Type B pancreatic cell (in vitro differentiated cells): ENCODE measurements around the gene DEPDC5. TPM values are rescaled to one million over a fixed set of nuclear protein-coding genes. Genes with fewer than 3 reads are reported as not detected.
"Not testable (repeated sequence)": the region's sequence is repeated elsewhere in the genome, so short reads cannot be mapped to it uniquely, and the experiment has no call there.

Experiments used
- DNase-seq: peaks from one replicate; pipeline ENCODE4 v3.0.0; 2021; ENCODE audit warnings: mixed read lengths; ENCODE audit not compliant: unreplicated experiment; ENCODE audit errors: extremely low spot score
- H3K27ac Mint-ChIP-seq: 2 replicates; pipeline ENCODE4 v1.8.0; 2021; ENCODE audit warnings: mild to moderate bottlenecking, mixed read lengths
- H3K27me3 Mint-ChIP-seq: 2 replicates; pipeline ENCODE4 v1.8.0; 2021; ENCODE audit warnings: mixed read lengths
- H3K36me3 Mint-ChIP-seq: 2 replicates; pipeline ENCODE4 v1.8.0; 2021; ENCODE audit warnings: mixed read lengths
- H3K4me1 Mint-ChIP-seq: one replicate; pipeline ENCODE4 v1.8.0; 2021; ENCODE audit warnings: mixed read lengths; ENCODE audit not compliant: unreplicated experiment
- H3K4me3 Mint-ChIP-seq: 2 replicates; pipeline ENCODE4 v1.8.0; 2021; ENCODE audit warnings: mild to moderate bottlenecking, mixed read lengths
- H3K9me3 Mint-ChIP-seq: 2 replicates; pipeline ENCODE4 v1.8.0; 2021; ENCODE audit warnings: mixed read lengths
- total RNA-seq: library from RNA; stranded (reverse); gene quantifications from 2 replicates; pipeline ENCODE4 v1.2.1, GENCODE V29; 2021; ENCODE audit warnings: low replicate concordance
- TF ChIP-seq, protein P1 (sequence below): fragments of 200-600 bp; sonication (generic); conservative IDR thresholded peaks from 2 replicates; pipeline ENCODE4 v1.5.0; 2021; ENCODE audit warnings: antibody characterized with exemption, mild to moderate bottlenecking

The DEPDC5 gene
- total RNA-seq, 1 donor from 2014 or later: 40.6 TPM

DNA sequence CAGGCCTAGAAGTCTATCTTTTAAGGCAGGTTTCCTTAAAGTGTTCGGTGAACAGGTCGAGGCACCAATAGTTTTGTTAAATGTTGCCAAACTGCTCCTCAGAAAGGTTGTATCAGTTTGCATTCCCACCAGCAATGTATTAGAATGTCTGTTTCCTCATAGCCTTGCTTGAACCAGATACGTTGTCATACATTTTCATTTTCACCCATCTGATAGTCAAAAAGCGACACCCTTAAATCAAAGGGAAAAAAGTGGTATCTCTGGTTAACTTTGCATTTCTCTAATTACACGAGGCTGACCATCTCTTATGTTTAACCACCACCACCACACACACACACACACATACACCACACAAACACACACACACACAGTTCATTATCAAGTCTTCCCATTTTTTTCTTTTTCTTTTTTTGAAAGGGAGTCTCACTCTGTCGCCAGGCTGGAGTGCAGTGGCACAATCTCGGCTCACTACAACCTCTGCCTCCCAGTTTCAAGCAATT is 20.2 kb upstream of the DEPDC5 start:
- DNase-seq: no peak
- TF ChIP-seq, protein P1, sequence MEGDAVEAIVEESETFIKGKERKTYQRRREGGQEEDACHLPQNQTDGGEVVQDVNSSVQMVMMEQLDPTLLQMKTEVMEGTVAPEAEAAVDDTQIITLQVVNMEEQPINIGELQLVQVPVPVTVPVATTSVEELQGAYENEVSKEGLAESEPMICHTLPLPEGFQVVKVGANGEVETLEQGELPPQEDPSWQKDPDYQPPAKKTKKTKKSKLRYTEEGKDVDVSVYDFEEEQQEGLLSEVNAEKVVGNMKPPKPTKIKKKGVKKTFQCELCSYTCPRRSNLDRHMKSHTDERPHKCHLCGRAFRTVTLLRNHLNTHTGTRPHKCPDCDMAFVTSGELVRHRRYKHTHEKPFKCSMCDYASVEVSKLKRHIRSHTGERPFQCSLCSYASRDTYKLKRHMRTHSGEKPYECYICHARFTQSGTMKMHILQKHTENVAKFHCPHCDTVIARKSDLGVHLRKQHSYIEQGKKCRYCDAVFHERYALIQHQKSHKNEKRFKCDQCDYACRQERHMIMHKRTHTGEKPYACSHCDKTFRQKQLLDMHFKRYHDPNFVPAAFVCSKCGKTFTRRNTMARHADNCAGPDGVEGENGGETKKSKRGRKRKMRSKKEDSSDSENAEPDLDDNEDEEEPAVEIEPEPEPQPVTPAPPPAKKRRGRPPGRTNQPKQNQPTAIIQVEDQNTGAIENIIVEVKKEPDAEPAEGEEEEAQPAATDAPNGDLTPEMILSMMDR: no peak
- peaks cover 34% of the 10 kb centered on the region for H3K36me3 Mint-ChIP-seq
- H3K4me3 Mint-ChIP-seq: no peak overlapping the region
- H3K4me1 Mint-ChIP-seq: no peaks in the 10 kb centered on the region
- H3K9me3 Mint-ChIP-seq: no peaks in the 10 kb centered on the region
- H3K27ac Mint-ChIP-seq: peak overlapping the region; percentile 64
- H3K27me3 Mint-ChIP-seq: no peaks in the 10 kb centered on the region

DNA sequence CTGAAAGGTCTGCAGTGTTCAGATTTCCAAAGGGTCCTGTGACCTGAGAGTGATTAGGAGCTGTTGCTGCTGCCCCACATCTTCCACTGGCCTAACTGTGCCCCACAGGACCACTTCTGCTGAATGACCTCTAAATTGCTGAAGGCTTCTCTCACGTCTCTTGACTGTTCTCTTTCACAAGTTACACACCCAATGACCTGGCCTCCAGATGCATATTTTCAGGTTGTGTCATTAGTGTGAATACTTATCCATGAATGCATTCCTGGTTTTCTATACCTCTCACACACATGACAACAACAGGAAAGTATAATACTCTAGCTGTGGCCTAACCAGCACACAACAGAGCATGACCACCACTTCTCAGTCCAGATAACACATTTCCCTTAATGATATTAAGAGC is 19.3 kb upstream of the DEPDC5 start:
- H3K27ac Mint-ChIP-seq: peak overlapping the region; percentile 64

DNA sequence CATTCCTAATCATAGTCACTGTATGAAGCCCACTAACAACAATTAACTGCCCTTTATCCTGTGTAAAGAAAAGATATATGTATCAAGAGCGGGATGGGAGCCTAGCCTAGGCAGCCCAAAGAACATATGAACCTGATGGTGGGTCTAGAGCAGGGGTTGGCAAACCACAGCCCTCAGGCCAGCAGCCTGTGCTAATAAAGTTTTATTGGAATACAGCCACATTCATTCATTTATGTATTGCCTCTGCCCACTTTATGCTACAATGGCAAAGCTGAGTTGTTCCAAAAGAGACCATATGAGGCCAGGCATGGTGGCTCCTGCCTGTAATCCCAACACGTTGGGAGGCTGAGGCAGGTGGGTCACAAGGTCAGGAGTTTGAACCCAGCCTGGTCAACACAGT is 17.4 kb upstream of the DEPDC5 start:
- peaks cover 37% of the 10 kb centered on the region for H3K36me3 Mint-ChIP-seq
- DNase-seq: no peak
- no peaks in the 10 kb centered on the region for H3K9me3 Mint-ChIP-seq
- H3K27me3 Mint-ChIP-seq: no peaks in the 10 kb centered on the region
- TF ChIP-seq, protein P1: no peak
- no peak overlapping the region for H3K4me3 Mint-ChIP-seq
- H3K27ac Mint-ChIP-seq: no peak overlapping the region
- H3K4me1 Mint-ChIP-seq: peaks cover 3% of the 10 kb centered on the region

More for the DNA sequence above, 19.3 kb upstream of the DEPDC5 start:
- TF ChIP-seq, protein P1: no peak
- DNase-seq: no peak
- Mint-ChIP-seq H3K36me3 (peaks cover 33% of the 10 kb centered on the region), H3K4me3 (no peak overlapping the region), H3K4me1 (no peaks in the 10 kb centered on the region), H3K9me3 (no peaks in the 10 kb centered on the region), H3K27me3 (no peaks in the 10 kb centered on the region)

DNA sequence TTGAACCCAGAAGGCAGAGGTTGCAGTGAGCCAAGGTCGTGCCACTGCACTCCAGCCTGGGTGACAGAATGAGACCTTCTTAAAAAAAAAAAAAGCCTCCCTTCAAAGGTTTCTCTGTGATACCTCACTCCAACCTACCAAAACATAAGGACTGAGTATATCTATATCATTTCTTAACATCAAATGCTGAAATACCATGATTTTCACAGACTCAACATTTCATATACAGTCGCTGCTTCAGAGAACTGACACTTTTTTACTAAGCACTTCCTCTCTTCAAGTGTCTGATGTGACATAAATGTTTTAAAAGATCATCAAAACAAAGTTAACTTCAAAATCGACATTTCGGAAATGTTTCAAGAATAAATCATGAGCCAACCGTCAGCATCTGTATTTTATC is 15.9 kb upstream of the DEPDC5 start:
- peaks cover 37% of the 10 kb centered on the region for H3K36me3 Mint-ChIP-seq
- H3K9me3 Mint-ChIP-seq: no peaks in the 10 kb centered on the region
- H3K27ac Mint-ChIP-seq: peak overlapping the region; percentile 29
- no peak for DNase-seq
- no peaks in the 10 kb centered on the region for H3K27me3 Mint-ChIP-seq
- H3K4me1 Mint-ChIP-seq: peaks cover 3% of the 10 kb centered on the region
- TF ChIP-seq, protein P1: no peak
- H3K4me3 Mint-ChIP-seq: no peak overlapping the region

DNA sequence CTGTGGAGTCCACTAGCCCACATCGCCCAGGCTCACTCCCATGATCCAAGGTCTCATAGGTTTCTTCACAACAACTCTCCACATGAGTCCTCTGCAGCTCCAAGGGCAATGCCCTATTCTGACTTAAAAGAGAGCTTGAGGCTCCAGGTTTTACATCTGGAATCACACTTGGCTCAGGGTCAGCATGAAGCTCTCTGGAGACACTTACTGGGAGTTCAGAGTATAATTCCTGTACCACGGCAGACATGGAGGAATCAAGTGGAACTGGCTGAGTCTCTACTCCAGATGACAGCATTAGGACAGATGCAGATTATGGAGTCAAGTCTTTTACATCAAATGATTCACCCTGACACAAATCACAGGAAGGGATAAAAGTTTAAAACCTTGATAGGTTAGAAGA is 15.3 kb upstream of the DEPDC5 start:
- Mint-ChIP-seq H3K4me1 (peaks cover 3% of the 10 kb centered on the region), H3K4me3 (no peak overlapping the region), H3K9me3 (no peaks in the 10 kb centered on the region), H3K27me3 (no peaks in the 10 kb centered on the region), H3K36me3 (peaks cover 35% of the 10 kb centered on the region), H3K27ac (no peak overlapping the region)
- no peak for DNase-seq
- TF ChIP-seq, protein P1: no peak

DNA sequence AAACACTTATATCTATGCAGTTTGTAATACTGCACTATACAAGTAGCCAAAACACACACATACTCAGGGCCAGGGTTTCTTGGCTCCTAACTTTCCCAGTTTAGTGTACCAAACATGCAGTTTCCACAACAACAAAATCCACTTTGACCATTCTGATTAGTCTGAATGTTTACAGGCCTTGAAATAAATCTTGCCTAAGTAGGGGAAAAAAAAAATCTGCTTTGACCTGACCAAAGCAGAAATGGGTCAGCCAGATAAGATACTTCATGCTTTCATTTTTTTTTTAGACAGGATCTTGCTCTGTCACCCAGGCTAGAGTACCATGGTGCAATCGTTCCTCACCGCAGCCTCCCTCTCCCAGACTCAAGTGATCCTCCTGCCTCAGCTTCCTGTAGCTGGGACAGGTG is 14.0 kb upstream of the DEPDC5 start:
- TF ChIP-seq, protein P1: no peak
- no peak for DNase-seq
- Mint-ChIP-seq H3K27me3 (no peaks in the 10 kb centered on the region), H3K27ac (no peak overlapping the region), H3K4me3 (no peak overlapping the region), H3K4me1 (peaks cover 8% of the 10 kb centered on the region), H3K36me3 (peaks cover 27% of the 10 kb centered on the region), H3K9me3 (no peaks in the 10 kb centered on the region)

DNA sequence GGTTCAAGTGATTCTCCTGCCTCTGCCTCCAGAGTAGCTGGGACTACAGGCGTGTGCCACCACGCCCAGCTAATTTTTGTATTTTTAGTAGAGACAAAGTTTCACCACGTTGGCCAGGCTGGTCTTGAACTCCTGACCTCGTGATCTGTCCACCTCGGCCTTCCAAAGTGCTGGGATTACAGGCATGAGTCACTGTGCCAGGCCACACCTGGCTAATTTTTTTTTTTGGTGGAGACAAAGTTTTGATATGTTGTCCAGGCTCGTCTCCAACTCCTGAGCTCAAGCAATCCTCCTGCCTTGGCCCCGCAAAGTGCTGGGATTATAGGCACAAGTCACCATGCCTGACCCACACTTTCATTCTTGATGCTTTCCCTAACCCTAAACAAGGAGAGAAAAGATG is 13.5 kb upstream of the DEPDC5 start:
- H3K4me3 Mint-ChIP-seq, H3K9me3 Mint-ChIP-seq, DNase-seq, H3K27ac Mint-ChIP-seq, H3K4me1 Mint-ChIP-seq, H3K27me3 Mint-ChIP-seq: not testable (repeated sequence)
- H3K36me3 Mint-ChIP-seq: peaks cover 26% of the 10 kb centered on the region
